ENCODE results near the gene ZSCAN1. TPM values are rescaled to one million over a fixed set of nuclear protein-coding genes. Genes with fewer than 3 reads are reported as not detected.

ZSCAN1 gene
- total RNA-seq, 1 donor from 2014 or later: 3.5 TPM

- Mint-ChIP-seq H3K9me3 (peaks cover 49% of the 10 kb centered on the region), H3K27ac (no peak overlapping the region), H3K27me3 (ENCODE audit: low read depth) (no peaks in the 10 kb centered on the region), H3K4me1 (no peaks in the 10 kb centered on the region), H3K4me3 (no peak overlapping the region), H3K36me3 (peaks cover 3% of the 10 kb centered on the region)
- TF ChIP-seq, protein P1, sequence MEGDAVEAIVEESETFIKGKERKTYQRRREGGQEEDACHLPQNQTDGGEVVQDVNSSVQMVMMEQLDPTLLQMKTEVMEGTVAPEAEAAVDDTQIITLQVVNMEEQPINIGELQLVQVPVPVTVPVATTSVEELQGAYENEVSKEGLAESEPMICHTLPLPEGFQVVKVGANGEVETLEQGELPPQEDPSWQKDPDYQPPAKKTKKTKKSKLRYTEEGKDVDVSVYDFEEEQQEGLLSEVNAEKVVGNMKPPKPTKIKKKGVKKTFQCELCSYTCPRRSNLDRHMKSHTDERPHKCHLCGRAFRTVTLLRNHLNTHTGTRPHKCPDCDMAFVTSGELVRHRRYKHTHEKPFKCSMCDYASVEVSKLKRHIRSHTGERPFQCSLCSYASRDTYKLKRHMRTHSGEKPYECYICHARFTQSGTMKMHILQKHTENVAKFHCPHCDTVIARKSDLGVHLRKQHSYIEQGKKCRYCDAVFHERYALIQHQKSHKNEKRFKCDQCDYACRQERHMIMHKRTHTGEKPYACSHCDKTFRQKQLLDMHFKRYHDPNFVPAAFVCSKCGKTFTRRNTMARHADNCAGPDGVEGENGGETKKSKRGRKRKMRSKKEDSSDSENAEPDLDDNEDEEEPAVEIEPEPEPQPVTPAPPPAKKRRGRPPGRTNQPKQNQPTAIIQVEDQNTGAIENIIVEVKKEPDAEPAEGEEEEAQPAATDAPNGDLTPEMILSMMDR (IDR thresholded peaks at IDR 0.05; ENCODE audit: unreplicated experiment): no peak
- no peak for DNase-seq (ENCODE audit: low spot score in 2 of 2, unreplicated experiment in 2 of 2)
Measured at GRCh38 chr19:58047672-58048071, 13.8 kb downstream of the ZSCAN1 start.

DNA sequence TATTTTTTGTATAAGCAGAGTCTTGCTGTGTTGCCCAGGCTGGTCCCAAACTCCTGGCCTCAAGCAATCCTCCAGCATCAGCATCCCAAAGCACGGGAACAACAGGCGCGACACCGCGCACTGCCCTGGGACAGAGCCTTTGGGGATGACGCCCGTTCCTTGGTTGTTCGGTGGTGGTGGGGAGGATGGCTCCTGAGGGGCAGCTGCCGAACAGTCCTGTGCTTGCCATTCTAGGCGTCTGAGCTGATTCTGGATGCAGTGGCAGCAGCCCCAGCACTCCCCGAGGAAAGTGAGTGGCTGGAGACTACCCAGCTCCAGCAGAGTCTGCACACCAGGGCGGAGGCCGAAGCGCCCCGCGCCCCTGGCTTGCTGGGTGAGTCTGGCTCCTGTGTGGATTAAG lies 18.4 kb downstream of the ZSCAN1 start:
- Mint-ChIP-seq H3K4me1 (no peaks in the 10 kb centered on the region), H3K4me3 (no peak overlapping the region), H3K27me3 (ENCODE audit: low read depth) (no peaks in the 10 kb centered on the region), H3K9me3 (peaks cover 44% of the 10 kb centered on the region), H3K36me3 (peaks cover 11% of the 10 kb centered on the region), H3K27ac (no peak overlapping the region)
- DNase-seq (ENCODE audit: low spot score in 2 of 2, unreplicated experiment in 2 of 2): no peak
- TF ChIP-seq, protein P1 (IDR thresholded peaks at IDR 0.05; ENCODE audit: unreplicated experiment): no peak

GRCh38 chr19:58053480-58054156 lies 19.8 kb downstream of the ZSCAN1 start:
- DNase-seq (ENCODE audit: low spot score in 2 of 2, unreplicated experiment in 2 of 2): no peak
- no peak overlapping the region for H3K27ac Mint-ChIP-seq
- H3K9me3 Mint-ChIP-seq: peaks cover 46% of the 10 kb centered on the region
- TF ChIP-seq, protein P1 (IDR thresholded peaks at IDR 0.05; ENCODE audit: unreplicated experiment): no peak
- no peak overlapping the region for H3K4me3 Mint-ChIP-seq
- H3K4me1 Mint-ChIP-seq: no peaks in the 10 kb centered on the region
- peaks cover 15% of the 10 kb centered on the region for H3K36me3 Mint-ChIP-seq
- H3K27me3 Mint-ChIP-seq (ENCODE audit: low read depth): no peaks in the 10 kb centered on the region

GRCh38 chr19:58054901-58055874 lies 21.4 kb downstream of the ZSCAN1 start:
- no peaks in the 10 kb centered on the region for H3K27me3 Mint-ChIP-seq (ENCODE audit: low read depth)
- DNase-seq (ENCODE audit: low spot score in 2 of 2, unreplicated experiment in 2 of 2): no peak
- no peak overlapping the region for H3K4me3 Mint-ChIP-seq
- TF ChIP-seq, protein P1 (IDR thresholded peaks at IDR 0.05; ENCODE audit: unreplicated experiment): no peak
- H3K36me3 Mint-ChIP-seq: peaks cover 18% of the 10 kb centered on the region
- H3K27ac Mint-ChIP-seq: no peak overlapping the region
- peaks cover 38% of the 10 kb centered on the region for H3K9me3 Mint-ChIP-seq
- peaks cover 3% of the 10 kb centered on the region for H3K4me1 Mint-ChIP-seq

DNA sequence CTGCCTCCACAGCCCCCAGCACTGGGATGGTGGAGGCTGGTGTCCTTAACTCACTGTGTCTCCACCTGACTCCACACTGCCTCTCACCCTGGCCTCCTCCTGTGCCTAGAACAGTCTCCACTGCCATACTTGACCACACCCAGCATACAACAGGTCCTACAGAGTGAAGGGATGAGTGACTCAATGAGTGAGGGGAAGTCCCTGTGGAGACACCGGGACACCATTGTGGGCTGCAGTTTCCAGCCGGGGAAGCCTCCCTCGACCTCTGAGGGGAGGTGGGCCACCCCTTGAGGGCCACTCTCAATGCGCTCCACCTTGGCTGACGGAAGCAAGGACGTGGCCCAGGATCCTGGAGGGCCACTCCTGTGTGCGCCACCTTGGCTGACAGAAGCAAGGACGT lies 22.4 kb downstream of the ZSCAN1 start:
- no peak overlapping the region for H3K4me3 Mint-ChIP-seq
- peaks cover 19% of the 10 kb centered on the region for H3K36me3 Mint-ChIP-seq
- H3K27ac Mint-ChIP-seq: no peak overlapping the region
- no peaks in the 10 kb centered on the region for H3K27me3 Mint-ChIP-seq (ENCODE audit: low read depth)
- no peak for DNase-seq (ENCODE audit: low spot score in 2 of 2, unreplicated experiment in 2 of 2)
- TF ChIP-seq, protein P1 (IDR thresholded peaks at IDR 0.05; ENCODE audit: unreplicated experiment): no peak
- H3K4me1 Mint-ChIP-seq: peaks cover 3% of the 10 kb centered on the region
- H3K9me3 Mint-ChIP-seq: peaks cover 35% of the 10 kb centered on the region

Measured in mesothelial cell of epicardium (in vitro differentiated cells).